ENCODE results near the gene PALM3. TPM values are rescaled to one million over a fixed set of nuclear protein-coding genes. Genes with fewer than 3 reads are reported as not detected.

Gene PALM3
- total RNA-seq, 1 donor from 2014 or later, result not detected

DNA sequence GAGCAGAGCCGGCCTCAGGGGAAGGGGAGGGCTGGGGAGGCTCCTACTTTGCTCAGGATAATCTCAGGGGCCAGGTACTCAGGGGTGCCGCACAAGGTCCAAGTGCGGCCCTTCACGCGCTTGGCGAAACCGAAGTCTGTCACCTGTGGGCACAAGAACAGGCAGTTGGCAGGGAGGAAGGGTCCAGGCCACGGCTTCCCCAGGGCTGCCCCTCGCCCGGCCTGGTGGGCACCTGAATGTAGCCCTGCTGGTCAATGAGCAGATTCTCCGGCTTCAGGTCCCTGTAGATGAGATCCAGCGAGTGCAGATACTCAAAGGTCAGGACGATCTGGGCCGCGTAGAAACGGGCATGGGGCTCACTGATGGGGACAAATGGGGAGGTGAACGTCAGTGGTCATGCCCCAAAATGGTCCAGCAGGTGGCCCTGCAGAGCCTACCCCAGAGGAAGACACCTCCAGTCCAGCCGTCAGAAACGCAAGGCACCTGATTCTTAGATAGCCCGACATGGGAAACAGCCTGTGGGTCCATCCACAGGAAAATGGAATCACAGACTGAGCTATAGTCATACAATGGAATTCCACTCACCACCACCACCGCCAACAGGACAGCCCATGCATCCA, 35.8 kb upstream of the PALM3 start:
- H3K36me3 ChIP-seq (ENCODE audit: control insufficient read depth, insufficient read depth, low read length), result peaks cover 5% of the 10 kb centered on the region
- TF ChIP-seq, protein P1, sequence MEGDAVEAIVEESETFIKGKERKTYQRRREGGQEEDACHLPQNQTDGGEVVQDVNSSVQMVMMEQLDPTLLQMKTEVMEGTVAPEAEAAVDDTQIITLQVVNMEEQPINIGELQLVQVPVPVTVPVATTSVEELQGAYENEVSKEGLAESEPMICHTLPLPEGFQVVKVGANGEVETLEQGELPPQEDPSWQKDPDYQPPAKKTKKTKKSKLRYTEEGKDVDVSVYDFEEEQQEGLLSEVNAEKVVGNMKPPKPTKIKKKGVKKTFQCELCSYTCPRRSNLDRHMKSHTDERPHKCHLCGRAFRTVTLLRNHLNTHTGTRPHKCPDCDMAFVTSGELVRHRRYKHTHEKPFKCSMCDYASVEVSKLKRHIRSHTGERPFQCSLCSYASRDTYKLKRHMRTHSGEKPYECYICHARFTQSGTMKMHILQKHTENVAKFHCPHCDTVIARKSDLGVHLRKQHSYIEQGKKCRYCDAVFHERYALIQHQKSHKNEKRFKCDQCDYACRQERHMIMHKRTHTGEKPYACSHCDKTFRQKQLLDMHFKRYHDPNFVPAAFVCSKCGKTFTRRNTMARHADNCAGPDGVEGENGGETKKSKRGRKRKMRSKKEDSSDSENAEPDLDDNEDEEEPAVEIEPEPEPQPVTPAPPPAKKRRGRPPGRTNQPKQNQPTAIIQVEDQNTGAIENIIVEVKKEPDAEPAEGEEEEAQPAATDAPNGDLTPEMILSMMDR (IDR thresholded peaks at IDR 0.05; ENCODE audit: insufficient read depth, low read length, severe bottlenecking), result peak; percentile 15
- H3K27me3 ChIP-seq (ENCODE audit: control insufficient read depth, insufficient read depth, low read length), result no peaks in the 10 kb centered on the region
- FAIRE-seq, result peak; percentile 83
- DNase-seq (ENCODE audit: low read depth), result no peak
- H3K4me3 ChIP-seq (ENCODE audit: low read depth, low read length), result no peak overlapping the region

DNA sequence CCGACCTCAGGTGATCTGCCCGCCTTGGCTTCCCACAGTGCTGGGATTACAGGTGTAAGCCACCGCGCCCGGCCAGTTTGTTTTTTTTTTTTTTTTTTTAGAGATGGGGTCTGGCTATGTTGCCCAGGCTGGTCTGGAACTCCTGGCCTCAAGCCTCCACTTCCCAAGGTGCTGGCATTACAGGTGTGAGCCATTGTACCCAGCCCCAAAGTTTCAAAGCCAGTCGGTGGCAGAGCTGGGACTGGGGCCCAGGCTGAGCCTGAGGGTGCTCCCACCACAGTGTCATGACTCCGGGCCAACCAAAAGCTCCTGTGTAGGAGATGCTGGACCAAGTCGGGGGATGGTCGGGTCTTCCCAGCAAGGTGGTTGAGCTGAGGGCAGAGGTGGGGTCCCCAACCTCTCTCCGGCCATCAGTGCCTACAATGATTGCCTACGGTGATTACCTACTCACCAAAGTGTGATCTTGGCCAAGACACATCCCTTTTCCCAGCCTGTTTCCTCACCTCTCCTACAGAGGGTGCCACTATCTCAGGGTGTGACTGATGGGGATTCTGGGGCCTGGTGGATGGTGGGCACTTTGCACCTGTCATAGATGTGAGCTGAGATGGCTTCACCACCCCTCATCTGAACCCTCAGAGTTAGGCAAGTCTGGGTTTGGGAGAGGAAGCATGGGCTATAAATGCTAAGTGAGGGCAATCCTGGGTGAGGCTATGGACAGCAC, 34.6 kb upstream of the PALM3 start:
- Histone ChIP-seq H3K4me3 (ENCODE audit: low read depth, low read length) (no peak overlapping the region), H3K27me3 (ENCODE audit: control insufficient read depth, insufficient read depth, low read length) (no peaks in the 10 kb centered on the region), H3K36me3 (ENCODE audit: control insufficient read depth, insufficient read depth, low read length) (peaks cover 5% of the 10 kb centered on the region)
- TF ChIP-seq, protein P1 (IDR thresholded peaks at IDR 0.05; ENCODE audit: insufficient read depth, low read length, severe bottlenecking), result no peak
- FAIRE-seq (peak; percentile 64), DNase-seq (ENCODE audit: low read depth) (no peak)

DNA sequence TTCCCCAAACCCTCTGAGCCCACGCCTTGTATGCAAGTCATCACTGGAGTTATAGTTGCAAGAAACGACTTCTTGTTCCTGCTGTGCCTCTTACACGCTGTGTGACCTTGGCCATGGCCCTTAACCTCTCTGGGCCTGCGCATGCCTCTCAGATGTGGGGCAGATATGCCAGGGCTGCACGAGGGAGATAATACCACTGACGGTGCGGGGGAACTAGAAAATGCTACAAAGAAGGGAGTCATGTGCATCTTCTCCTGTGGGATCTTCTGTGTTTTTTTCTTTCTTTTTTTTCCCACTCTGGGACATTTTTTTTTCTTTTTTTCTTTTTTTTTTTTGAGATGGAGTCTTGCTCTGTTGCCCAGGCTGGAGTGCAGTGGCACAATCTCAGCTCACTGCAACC, 33.0 kb upstream of the PALM3 start:
- Histone ChIP-seq H3K27me3 (ENCODE audit: control insufficient read depth, insufficient read depth, low read length) (no peaks in the 10 kb centered on the region), H3K36me3 (ENCODE audit: control insufficient read depth, insufficient read depth, low read length) (peaks cover 1% of the 10 kb centered on the region), H3K4me3 (ENCODE audit: low read depth, low read length) (no peak overlapping the region)
- DNase-seq (ENCODE audit: low read depth) (no peak), FAIRE-seq (no peak)
- TF ChIP-seq, protein P1 (IDR thresholded peaks at IDR 0.05; ENCODE audit: insufficient read depth, low read length, severe bottlenecking), result no peak

DNA sequence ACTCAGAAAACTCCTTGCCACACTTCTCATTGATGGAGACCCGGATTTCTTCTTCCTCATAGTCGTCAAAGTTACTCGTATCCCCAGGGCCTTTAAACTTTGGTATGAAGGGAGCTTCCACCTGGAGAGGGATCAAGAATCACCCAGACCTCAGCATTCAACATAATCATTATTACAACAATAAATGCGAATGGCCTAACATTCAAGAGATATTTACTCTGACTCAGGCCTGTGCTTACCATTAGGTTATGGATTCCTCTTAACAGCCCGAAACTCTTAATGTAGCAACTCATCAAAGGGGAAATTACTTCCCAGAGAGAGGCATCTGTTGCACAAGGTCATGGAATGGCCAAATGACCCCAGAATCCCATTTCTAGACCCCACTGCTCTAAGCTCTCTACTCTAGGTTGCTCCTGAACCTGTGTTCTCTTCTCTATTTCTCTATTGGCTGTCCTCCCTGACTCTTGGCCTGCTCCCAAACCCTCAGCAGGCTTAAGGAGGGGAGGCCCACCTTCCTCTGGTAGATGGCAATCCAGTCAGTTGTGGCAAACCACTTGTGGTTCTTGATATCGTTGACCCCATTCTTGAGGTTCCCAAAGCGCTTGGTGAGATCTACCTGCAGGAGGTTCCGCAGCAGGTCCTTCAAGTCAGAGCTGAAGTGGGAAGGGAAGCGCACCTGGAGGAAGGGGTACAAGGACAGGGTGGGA, 31.4 kb upstream of the PALM3 start:
- DNase-seq (ENCODE audit: low read depth), result no peak
- FAIRE-seq, result no peak
- TF ChIP-seq, protein P1 (IDR thresholded peaks at IDR 0.05; ENCODE audit: insufficient read depth, low read length, severe bottlenecking), result no peak
- Histone ChIP-seq H3K4me3 (ENCODE audit: low read depth, low read length) (no peak overlapping the region), H3K36me3 (ENCODE audit: control insufficient read depth, insufficient read depth, low read length) (peaks cover 6% of the 10 kb centered on the region), H3K27me3 (ENCODE audit: control insufficient read depth, insufficient read depth, low read length) (no peaks in the 10 kb centered on the region)

DNA sequence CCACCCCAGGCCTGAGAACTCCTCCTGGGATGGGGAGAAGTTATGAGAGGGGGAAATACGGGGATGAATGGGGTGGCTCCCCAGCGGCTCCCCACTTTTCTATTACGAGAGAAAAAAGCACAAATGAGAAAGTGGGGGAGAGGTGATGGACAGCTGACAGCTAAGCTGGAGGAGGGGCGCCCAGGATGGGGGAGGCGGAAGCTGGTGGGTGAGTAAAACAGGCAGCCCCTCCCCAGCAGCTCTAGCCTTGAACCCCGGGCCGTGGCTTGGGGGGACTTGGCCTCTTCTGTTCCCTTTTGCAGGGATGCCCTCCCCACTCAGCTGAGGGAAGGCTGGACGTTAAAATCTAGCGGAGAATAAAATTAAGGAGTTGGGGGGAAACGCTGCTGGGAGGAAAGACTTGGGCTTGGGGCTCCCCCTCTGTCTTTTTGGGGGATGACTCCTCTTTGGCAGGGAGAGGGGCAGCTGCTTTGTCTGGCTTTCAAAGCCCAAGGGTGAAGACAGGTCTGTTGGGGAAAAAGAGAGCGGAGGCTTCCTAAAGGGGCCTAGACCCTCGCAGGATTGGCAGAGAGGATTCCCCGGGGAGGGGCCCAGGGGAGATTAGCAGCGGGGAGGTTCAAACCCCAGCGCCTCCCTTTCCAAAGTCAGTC, 30.1 kb upstream of the PALM3 start:
- no peaks in the 10 kb centered on the region for H3K27me3 ChIP-seq (ENCODE audit: control insufficient read depth, insufficient read depth, low read length)
- TF ChIP-seq, protein P1 (IDR thresholded peaks at IDR 0.05; ENCODE audit: insufficient read depth, low read length, severe bottlenecking), result no peak
- FAIRE-seq (no peak), DNase-seq (ENCODE audit: low read depth) (no peak)
- H3K36me3 ChIP-seq (ENCODE audit: control insufficient read depth, insufficient read depth, low read length), result peaks cover 9% of the 10 kb centered on the region
- H3K4me3 ChIP-seq (ENCODE audit: low read depth, low read length), result peak overlapping the region; percentile 54

All from bronchial epithelial cell (primary cell).